Measurements from ENCODE around the gene CNOT1.

DNA sequence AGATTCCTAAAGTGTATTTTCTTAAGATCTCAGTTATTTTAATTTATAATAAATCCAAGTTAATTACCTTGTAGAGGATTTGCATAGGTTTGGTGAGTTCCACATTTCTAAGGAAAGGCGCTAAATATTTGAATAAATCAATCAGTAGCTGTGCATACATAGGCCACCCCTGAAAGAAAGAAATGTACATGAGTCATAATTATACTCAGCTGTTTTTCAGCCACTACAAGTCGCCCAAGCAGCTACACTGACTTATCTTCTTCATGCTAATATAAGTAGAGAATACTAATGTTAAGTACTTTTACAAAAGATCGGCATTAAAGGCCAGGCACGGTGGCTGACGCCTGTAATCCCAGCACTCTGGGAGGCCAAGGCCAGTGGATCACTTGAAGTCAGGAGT lies 99.4 kb downstream of the CNOT1 start:
- no peak for TF ChIP-seq EZH2 (IDR thresholded peaks at IDR 0.05; ENCODE audit: borderline replicate concordance)
- TF ChIP-seq, protein P1, sequence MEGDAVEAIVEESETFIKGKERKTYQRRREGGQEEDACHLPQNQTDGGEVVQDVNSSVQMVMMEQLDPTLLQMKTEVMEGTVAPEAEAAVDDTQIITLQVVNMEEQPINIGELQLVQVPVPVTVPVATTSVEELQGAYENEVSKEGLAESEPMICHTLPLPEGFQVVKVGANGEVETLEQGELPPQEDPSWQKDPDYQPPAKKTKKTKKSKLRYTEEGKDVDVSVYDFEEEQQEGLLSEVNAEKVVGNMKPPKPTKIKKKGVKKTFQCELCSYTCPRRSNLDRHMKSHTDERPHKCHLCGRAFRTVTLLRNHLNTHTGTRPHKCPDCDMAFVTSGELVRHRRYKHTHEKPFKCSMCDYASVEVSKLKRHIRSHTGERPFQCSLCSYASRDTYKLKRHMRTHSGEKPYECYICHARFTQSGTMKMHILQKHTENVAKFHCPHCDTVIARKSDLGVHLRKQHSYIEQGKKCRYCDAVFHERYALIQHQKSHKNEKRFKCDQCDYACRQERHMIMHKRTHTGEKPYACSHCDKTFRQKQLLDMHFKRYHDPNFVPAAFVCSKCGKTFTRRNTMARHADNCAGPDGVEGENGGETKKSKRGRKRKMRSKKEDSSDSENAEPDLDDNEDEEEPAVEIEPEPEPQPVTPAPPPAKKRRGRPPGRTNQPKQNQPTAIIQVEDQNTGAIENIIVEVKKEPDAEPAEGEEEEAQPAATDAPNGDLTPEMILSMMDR (IDR thresholded peaks at IDR 0.05; ENCODE audit: poor library complexity), result no peak

Measured in hepatocyte (in vitro differentiated cells).